Activated CD4-positive, alpha-beta memory T cell treated with anti-CD3 and anti-CD28 coated beads for 36 hours (primary cell): ENCODE results near the gene IMPG1. TPM values are rescaled to one million over a fixed set of nuclear protein-coding genes. Genes with fewer than 3 reads are reported as not detected.
"Not testable (repeated sequence)": the region's sequence is repeated elsewhere in the genome, so short reads cannot be mapped to it uniquely, and the experiment has no call there.

Experiments
- CTCF ChIA-PET: fragments of 350-600 bp; sonication (Branson Sonifier 250); formaldehyde crosslinking; loops from one replicate; lab custom pipeline; 2021; ENCODE audit warnings: antibody characterized with exemption, inconsistent platforms; lab: Charles Lee
- POLR2A ChIA-PET: fragments of 350-600 bp; sonication (Branson Sonifier 250); formaldehyde crosslinking; loops from one replicate; lab custom pipeline; 2021; ENCODE audit warnings: antibody characterized with exemption; lab: Charles Lee
- DNase-seq: peaks from one replicate; pipeline ENCODE4 v3.0.0-alpha.2; 2020
- H3K27ac Mint-ChIP-seq: one replicate; pipeline ENCODE4 v1.8.0; 2021; ENCODE audit warnings: mixed read lengths
- H3K27me3 Mint-ChIP-seq: one replicate; pipeline ENCODE4 v1.8.0; 2021; ENCODE audit warnings: mixed read lengths
- H3K36me3 Mint-ChIP-seq: one replicate; pipeline ENCODE4 v1.8.0; 2021; ENCODE audit warnings: mixed read lengths
- H3K4me1 Mint-ChIP-seq: one replicate; pipeline ENCODE4 v1.8.0; 2021; ENCODE audit warnings: low read depth, mixed read lengths
- H3K4me3 Mint-ChIP-seq: one replicate; pipeline ENCODE4 v1.8.0; 2021; ENCODE audit warnings: mild to moderate bottlenecking, mixed read lengths
- H3K9me3 Mint-ChIP-seq: one replicate; pipeline ENCODE4 v1.8.0; 2021; ENCODE audit warnings: mixed read lengths
- intact Hi-C: fragments of 100-400 bp; cut with micrococcal nuclease; formaldehyde crosslinking; loops from one replicate; pipeline ENCODE4 v1.15.1; 2023
- total RNA-seq, 2 experiments: library from RNA; stranded (reverse); gene quantifications; one replicate each; pipeline ENCODE4 v1.2.3, GENCODE V29; 2021

IMPG1 gene
- total RNA-seq, 2 experiments from 2014 or later: not detected

GRCh38 chr6:75922226-75922625 is 150.2 kb downstream of the IMPG1 start:
- H3K9me3 Mint-ChIP-seq: no peaks in the 10 kb centered on the region
- H3K27me3 Mint-ChIP-seq: no peaks in the 10 kb centered on the region
- ChIA-PET CTCF (no interaction called here), POLR2A (no interaction called here)
- no peaks in the 10 kb centered on the region for H3K4me1 Mint-ChIP-seq
- H3K27ac Mint-ChIP-seq: no peak overlapping the region
- DNase-seq: no peak
- H3K36me3 Mint-ChIP-seq: no peaks in the 10 kb centered on the region
- intact Hi-C loops: no loop called here
- H3K4me3 Mint-ChIP-seq: no peak overlapping the region

- peaks cover 2% of the 10 kb centered on the region for H3K36me3 Mint-ChIP-seq
- ChIA-PET POLR2A (no interaction called here), CTCF (interaction anchor here (2.0 kb wide), 1 partner anchor 19 kb away, joined by 12 read pairs; no protein-coding TSS in a partner anchor)
- H3K27ac Mint-ChIP-seq: no peak overlapping the region
- DNase-seq: no peak
- H3K4me1 Mint-ChIP-seq: no peaks in the 10 kb centered on the region
- no peak overlapping the region for H3K4me3 Mint-ChIP-seq
- H3K27me3 Mint-ChIP-seq: no peaks in the 10 kb centered on the region
- intact Hi-C loops: no loop called here
- H3K9me3 Mint-ChIP-seq: no peaks in the 10 kb centered on the region
Observed at GRCh38 chr6:75913040-75913439, 159.4 kb downstream of the IMPG1 start.

GRCh38 chr6:75907444-75907843 is 165.0 kb downstream of the IMPG1 start:
- H3K36me3 Mint-ChIP-seq: no peaks in the 10 kb centered on the region
- H3K4me1 Mint-ChIP-seq: no peaks in the 10 kb centered on the region
- no peak overlapping the region for H3K4me3 Mint-ChIP-seq
- H3K9me3 Mint-ChIP-seq: no peaks in the 10 kb centered on the region
- DNase-seq: no peak
- POLR2A ChIA-PET: no interaction called here
- intact Hi-C loops: no loop called here
- no peaks in the 10 kb centered on the region for H3K27me3 Mint-ChIP-seq
- CTCF ChIA-PET: interaction anchor here (1.1 kb wide), 1 partner anchor 13 kb away, joined by 3 read pairs; no protein-coding TSS in a partner anchor
- H3K27ac Mint-ChIP-seq: no peak overlapping the region

GRCh38 chr6:75906871-75907270 is 165.6 kb downstream of the IMPG1 start:
- no peak overlapping the region for H3K27ac Mint-ChIP-seq
- CTCF ChIA-PET: no interaction called here
- H3K4me3 Mint-ChIP-seq: no peak overlapping the region
- H3K36me3 Mint-ChIP-seq: no peaks in the 10 kb centered on the region
- H3K9me3 Mint-ChIP-seq: no peaks in the 10 kb centered on the region
- DNase-seq: no peak
- intact Hi-C loops: no loop called here
- POLR2A ChIA-PET: no interaction called here
- no peaks in the 10 kb centered on the region for H3K27me3 Mint-ChIP-seq
- H3K4me1 Mint-ChIP-seq: no peaks in the 10 kb centered on the region

- POLR2A ChIA-PET, H3K27ac Mint-ChIP-seq, CTCF ChIA-PET: not testable (repeated sequence)
Observed at GRCh38 chr6:75905129-75905528, 167.3 kb downstream of the IMPG1 start.

GRCh38 chr6:75900216-75900615 is 172.2 kb downstream of the IMPG1 start:
- intact Hi-C loops, CTCF ChIA-PET, POLR2A ChIA-PET, H3K27me3 Mint-ChIP-seq, H3K4me1 Mint-ChIP-seq, H3K9me3 Mint-ChIP-seq, H3K27ac Mint-ChIP-seq, DNase-seq, H3K36me3 Mint-ChIP-seq, H3K4me3 Mint-ChIP-seq: not testable (repeated sequence)

More at GRCh38 chr6:75905129-75905528, 167.3 kb downstream of the IMPG1 start:
- H3K36me3 Mint-ChIP-seq, H3K27me3 Mint-ChIP-seq, DNase-seq, H3K4me1 Mint-ChIP-seq, H3K9me3 Mint-ChIP-seq, H3K4me3 Mint-ChIP-seq, intact Hi-C loops: not testable (repeated sequence)

- Mint-ChIP-seq H3K4me3 (no peak overlapping the region), H3K4me1 (peaks cover 3% of the 10 kb centered on the region), H3K9me3 (peaks cover 2% of the 10 kb centered on the region), H3K36me3 (no peaks in the 10 kb centered on the region), H3K27me3 (no peaks in the 10 kb centered on the region), H3K27ac (no peak overlapping the region)
- intact Hi-C loops: no loop called here
- POLR2A ChIA-PET: no interaction called here
- DNase-seq: no peak
- CTCF ChIA-PET: no interaction called here
Observed at GRCh38 chr6:75896526-75896925, 175.9 kb downstream of the IMPG1 start.

- Mint-ChIP-seq H3K36me3 (no peaks in the 10 kb centered on the region), H3K27me3 (no peaks in the 10 kb centered on the region), H3K27ac (no peak overlapping the region), H3K4me1 (peaks cover 3% of the 10 kb centered on the region), H3K4me3 (no peak overlapping the region), H3K9me3 (no peaks in the 10 kb centered on the region)
- POLR2A ChIA-PET: no interaction called here
- intact Hi-C loops: loop anchor here (2.0 kb wide), 1 partner anchor 1563 kb away; no protein-coding TSS in a partner anchor
- CTCF ChIA-PET: interaction anchor here (0.6 to 4.3 kb wide), 21 partner anchors 10 to 1573 kb away, joined by 3 to 74 read pairs (median 4); no protein-coding TSS in a partner anchor
- no peak for DNase-seq
Observed at GRCh38 chr6:75893776-75894152, 178.7 kb downstream of the IMPG1 start.

- Mint-ChIP-seq H3K27me3 (no peaks in the 10 kb centered on the region), H3K9me3 (no peaks in the 10 kb centered on the region), H3K4me3 (no peak overlapping the region), H3K36me3 (no peaks in the 10 kb centered on the region), H3K27ac (no peak overlapping the region), H3K4me1 (peaks cover 3% of the 10 kb centered on the region)
- no peak for DNase-seq
- CTCF ChIA-PET: interaction anchor here (0.6 to 4.3 kb wide), 27 partner anchors 9 to 1574 kb away, joined by 3 to 74 read pairs (median 4); no protein-coding TSS in a partner anchor
- POLR2A ChIA-PET: no interaction called here
- intact Hi-C loops: loop anchor here (2.0 kb wide), 1 partner anchor 1564 kb away; no protein-coding TSS in a partner anchor
Observed at GRCh38 chr6:75893058-75893775, 179.2 kb downstream of the IMPG1 start.

- H3K36me3 Mint-ChIP-seq: no peaks in the 10 kb centered on the region
- DNase-seq: no peak
- H3K9me3 Mint-ChIP-seq: no peaks in the 10 kb centered on the region
- intact Hi-C loops: loop anchor here (2.0 kb wide), 1 partner anchor 1564 kb away; no protein-coding TSS in a partner anchor
- no peaks in the 10 kb centered on the region for H3K27me3 Mint-ChIP-seq
- H3K27ac Mint-ChIP-seq: no peak overlapping the region
- no peak overlapping the region for H3K4me3 Mint-ChIP-seq
- ChIA-PET POLR2A (no interaction called here), CTCF (interaction anchor here (0.7 to 4.3 kb wide), 12 partner anchors 8 to 1575 kb away, joined by 3 to 74 read pairs (median 6); no protein-coding TSS in a partner anchor)
- H3K4me1 Mint-ChIP-seq: peaks cover 3% of the 10 kb centered on the region
Observed at GRCh38 chr6:75892384-75892783, 180.1 kb downstream of the IMPG1 start.

- ChIA-PET POLR2A (no interaction called here), CTCF (interaction anchor here (1.5 kb wide), 1 partner anchor 8 kb away, joined by 7 read pairs; no protein-coding TSS in a partner anchor)
- Mint-ChIP-seq H3K4me3 (no peak overlapping the region), H3K27me3 (no peaks in the 10 kb centered on the region), H3K4me1 (no peaks in the 10 kb centered on the region), H3K9me3 (no peaks in the 10 kb centered on the region), H3K36me3 (no peaks in the 10 kb centered on the region), H3K27ac (no peak overlapping the region)
- intact Hi-C loops: no loop called here
- DNase-seq: no peak
Observed at GRCh38 chr6:75884822-75885221, 187.6 kb downstream of the IMPG1 start.

GRCh38 chr6:75882734-75883133 is 189.7 kb downstream of the IMPG1 start:
- Mint-ChIP-seq H3K9me3 (no peaks in the 10 kb centered on the region), H3K4me3 (no peak overlapping the region), H3K27me3 (no peaks in the 10 kb centered on the region), H3K36me3 (no peaks in the 10 kb centered on the region), H3K4me1 (no peaks in the 10 kb centered on the region), H3K27ac (no peak overlapping the region)
- ChIA-PET POLR2A (no interaction called here), CTCF (interaction anchor here (10.9 kb wide), 1 partner anchor 10 kb away, joined by 74 read pairs; no protein-coding TSS in a partner anchor)
- no peak for DNase-seq
- intact Hi-C loops: no loop called here
